H1 (cell line): Measurements from ENCODE around the gene GLIS2. TPM values are rescaled to one million over a fixed set of nuclear protein-coding genes. Genes with fewer than 3 reads are reported as not detected.

ENCODE experiments used
- BACH1 ChIP-seq: IDR thresholded peaks from 2 replicates; pipeline ENCODE4 v1.6.1; 2012; ENCODE audit warnings: low read length, improper control_type of control experiment
- CBX5 ChIP-seq: fragments of 300-800, 300-1000 bp; sonication (generic); IDR thresholded peaks from 2 replicates; pipeline ENCODE4 v1.7.1; 2016; ENCODE audit warnings: antibody characterized with exemption, low read length, low read depth
- CHD2 ChIP-seq: IDR thresholded peaks from 2 replicates; pipeline ENCODE4 v1.6.1; 2012; ENCODE audit warnings: low read length, improper control_type of control experiment
- SUZ12 ChIP-seq: fragments of 200-600 bp; sonication (generic); IDR thresholded peaks from 2 replicates; pipeline ENCODE4 v1.6.1; 2012; ENCODE audit warnings: mild to moderate bottlenecking, inconsistent platforms, low read length, moderate library complexity, mixed read lengths
- polyA plus RNA-seq, 7 experiments: library from polyadenylated mRNA; depleted of rRNA in 3 of 7; stranded (reverse) in 5 of 7; unstranded in 2 of 7; fragments of >200 nt in 5 of 7; fragments of 200-250 nt in 2 of 7; gene quantifications; 1 replicate in 5 of 7; 2 replicates in 1 of 7; 4 replicates in 1 of 7; pipeline versions ENCODE4 v1.2.1 to v1.2.3, GENCODE V29; 2011 to 2013; ENCODE audit warnings: missing spikeins in 2 of 7, mixed read lengths in 2 of 7
- total RNA-seq: library from RNA; stranded (reverse); fragmentation: NEBNext Ultra II Directional; extraction: Animal tissue kit (Norgen Biotek cat#: 25700); gene quantifications from 2 replicates; pipeline ENCODE4 v1.2.1, GENCODE V29; 2021

Gene GLIS2
- total and polyA plus RNA-seq, 2 of the 8 experiments (the other 6 are each of a cell fraction or from before 2014, with no cell fraction given), result 4.3 to 17.4 TPM

GRCh38 chr16:4378999-4379690, 63.3 kb downstream of the GLIS2 start (continued):
- TF ChIP-seq CBX5, result no peak
- no peak for TF ChIP-seq CHD2
- no peak for TF ChIP-seq SUZ12
- no peak for TF ChIP-seq BACH1
